MM.1S (cell line): ENCODE measurements around the gene RAB11A.

Experiments used
- DNase-seq: peaks from one replicate; pipeline ENCODE4 v3.0.0-alpha.2; 2015
- H2AFZ ChIP-seq: fragments of 300-600 bp; sonication (generic); 2 replicates; pipeline ENCODE4 v1.6.0; 2016; ENCODE audit warnings: antibody characterized with exemption, low read length
- H3F3A ChIP-seq: fragments of 300-600 bp; sonication (generic); 2 replicates; pipeline ENCODE4 v1.6.1; 2016; ENCODE audit warnings: mild to moderate bottlenecking, antibody characterized with exemption, low read length, moderate library complexity, mixed read lengths; ENCODE audit not compliant: insufficient read depth
- H3K27ac ChIP-seq: fragments of 300-600 bp; sonication (generic); 2 replicates; pipeline ENCODE4 v1.5.1; 2016; ENCODE audit warnings: mild to moderate bottlenecking, low read length
- H3K27me3 ChIP-seq: fragments of 300-600 bp; sonication (generic); replicated peaks from 2 replicates; pipeline ENCODE4 v1.6.0; 2016; ENCODE audit warnings: low read length; ENCODE audit not compliant: insufficient read depth
- H3K36me3 ChIP-seq: fragments of 300-600 bp; sonication (generic); replicated peaks from 2 replicates; pipeline ENCODE4 v1.6.1; 2016; ENCODE audit warnings: mild to moderate bottlenecking, low read length, mixed read lengths; ENCODE audit not compliant: insufficient read depth
- H3K4me1 ChIP-seq: fragments of 300-600 bp; sonication (generic); 2 replicates; pipeline ENCODE4 v1.6.1; 2016; ENCODE audit warnings: low read length, mixed read lengths
- H3K4me2 ChIP-seq: fragments of 300-600 bp; sonication (generic); 2 replicates; pipeline ENCODE4 v1.6.0; 2016; ENCODE audit warnings: low read depth, low read length
- H3K4me3 ChIP-seq: fragments of 300-600 bp; sonication (generic); 2 replicates; pipeline ENCODE4 v1.5.1; 2016; ENCODE audit warnings: low read length, mixed read lengths
- H3K79me2 ChIP-seq: fragments of 300-600 bp; sonication (generic); 2 replicates; pipeline ENCODE4 v1.6.1; 2016; ENCODE audit warnings: mixed run types, low read length, mixed read lengths
- H3K9ac ChIP-seq: fragments of 300-600 bp; sonication (generic); 2 replicates; pipeline ENCODE4 v1.6.1; 2016; ENCODE audit warnings: low read length, mixed read lengths
- H3K9me2 ChIP-seq: fragments of 300-600 bp; sonication (generic); replicated peaks from 2 replicates; pipeline ENCODE4 v1.6.1; 2016; ENCODE audit warnings: mild to moderate bottlenecking, low read length, mixed read lengths; ENCODE audit not compliant: insufficient read depth
- H3K9me3 ChIP-seq: fragments of 300-600 bp; sonication (generic); replicated peaks from 2 replicates; pipeline ENCODE4 v1.6.1; 2016; ENCODE audit warnings: mild to moderate bottlenecking, low read length, mixed read lengths; ENCODE audit not compliant: insufficient read depth
- H4K20me1 ChIP-seq: fragments of 300-600 bp; sonication (generic); 2 replicates; pipeline ENCODE4 v1.6.1; 2016; ENCODE audit warnings: mild to moderate bottlenecking, low read length, moderate library complexity, mixed read lengths; ENCODE audit not compliant: insufficient read depth
- CTCF ChIP-seq: fragments of 300-600 bp; sonication (generic); IDR thresholded peaks from 2 replicates; pipeline ENCODE4 v1.5.1; 2016; ENCODE audit warnings: antibody characterized with exemption, low read length, mixed read lengths
- EZH2 ChIP-seq: fragments of 300-600 bp; sonication (generic); optimal IDR thresholded peaks from 2 replicates; pipeline ENCODE3; 2017; ENCODE audit warnings: low read depth, mild to moderate bottlenecking, antibody characterized with exemption, low read length, mixed read lengths
- EZH2phosphoT487 ChIP-seq: fragments of 300-600 bp; sonication (generic); IDR thresholded peaks from 2 replicates; pipeline ENCODE4 v1.6.1; 2018; ENCODE audit warnings: antibody characterized with exemption, low read length

RAB11A gene

GRCh38 chr15:65832549-65833364 is 36.5 kb upstream of the RAB11A start:
- Histone ChIP-seq H2AFZ (peak overlapping the region; percentile 58), H3K9ac (peak overlapping the region; percentile 47), H3K4me3 (peak overlapping the region; percentile 19)

GRCh38 chr15:65833501-65834205 is 35.6 kb upstream of the RAB11A start:
- H2AFZ ChIP-seq: peak overlapping the region; percentile 58
- no peak for DNase-seq
- H3K36me3 ChIP-seq: no peaks in the 10 kb centered on the region
- peaks cover 19% of the 10 kb centered on the region for H3K4me1 ChIP-seq
- H3K79me2 ChIP-seq: no peaks in the 10 kb centered on the region
- TF ChIP-seq EZH2 (no peak), EZH2phosphoT487 (no peak), CTCF (no peak)
- H3K4me2 ChIP-seq: peak overlapping the region; percentile 65
- H3K9me3 ChIP-seq: no peaks in the 10 kb centered on the region
- peak overlapping the region; percentile 19; the same call in 1 of the 2 replicates for H3K4me3 ChIP-seq
- no peaks in the 10 kb centered on the region for H3K27me3 ChIP-seq
- peak overlapping the region; percentile 74 for H3K27ac ChIP-seq
- H3K9ac ChIP-seq: peak overlapping the region; percentile 47; the same call in 1 of the 2 replicates
- peaks cover 13% of the 10 kb centered on the region; the same call in 1 of the 2 replicates for H3F3A ChIP-seq
- H3K9me2 ChIP-seq: no peaks in the 10 kb centered on the region
- no peaks in the 10 kb centered on the region for H4K20me1 ChIP-seq

More at GRCh38 chr15:65832549-65833364, 36.5 kb upstream of the RAB11A start:
- H4K20me1 ChIP-seq: no peaks in the 10 kb centered on the region
- peaks cover 19% of the 10 kb centered on the region for H3K4me1 ChIP-seq
- H3F3A ChIP-seq: peaks cover 13% of the 10 kb centered on the region; the same call in 1 of the 2 replicates
- TF ChIP-seq CTCF: no peak
- TF ChIP-seq EZH2: no peak
- no peak for TF ChIP-seq EZH2phosphoT487
- H3K27me3 ChIP-seq: no peaks in the 10 kb centered on the region
- H3K79me2 ChIP-seq: no peaks in the 10 kb centered on the region
- no peaks in the 10 kb centered on the region for H3K36me3 ChIP-seq
- H3K27ac ChIP-seq: peak overlapping the region; percentile 74
- H3K9me3 ChIP-seq: no peaks in the 10 kb centered on the region
- peak overlapping the region; percentile 65 for H3K4me2 ChIP-seq
- H3K9me2 ChIP-seq: no peaks in the 10 kb centered on the region
- peak; percentile 73 for DNase-seq

- H3K4me2 ChIP-seq: no peak overlapping the region
- H3K27ac ChIP-seq: no peak overlapping the region
- H3F3A ChIP-seq: peaks cover 13% of the 10 kb centered on the region; the same call in 1 of the 2 replicates
- H3K36me3 ChIP-seq: no peaks in the 10 kb centered on the region
- TF ChIP-seq CTCF (no peak), EZH2phosphoT487 (no peak), EZH2 (no peak)
- no peaks in the 10 kb centered on the region for H3K27me3 ChIP-seq
- no peaks in the 10 kb centered on the region for H3K79me2 ChIP-seq
- H3K9me2 ChIP-seq: no peaks in the 10 kb centered on the region
- no peak overlapping the region for H2AFZ ChIP-seq
- no peak for DNase-seq
- H3K4me1 ChIP-seq: peaks cover 19% of the 10 kb centered on the region
- H3K9me3 ChIP-seq: no peaks in the 10 kb centered on the region
- no peak overlapping the region for H3K9ac ChIP-seq
- H3K4me3 ChIP-seq: no peak overlapping the region
- H4K20me1 ChIP-seq: no peaks in the 10 kb centered on the region
These were observed 34.5 kb upstream of the RAB11A start for GRCh38 chr15:65834603-65835282.
